NB4 (cell line): Measurements from ENCODE around the gene TNKS1BP1.

Source experiments
- CTCF ChIP-seq: IDR thresholded peaks from one replicate; pipeline ENCODE4 v1.5.1; 2012; ENCODE audit warnings: low read depth, low read length
- MYC ChIP-seq: IDR thresholded peaks from 2 replicates; pipeline ENCODE4 v1.6.1; 2011; ENCODE audit warnings: low read depth, low read length
- POLR2A ChIP-seq: IDR thresholded peaks from 2 replicates; pipeline ENCODE4 v1.6.1; 2011; ENCODE audit warnings: mild to moderate bottlenecking; ENCODE audit not compliant: insufficient read length; ENCODE audit errors: extremely low read depth

- no peak for TF ChIP-seq CTCF
- no peak for TF ChIP-seq POLR2A
- TF ChIP-seq MYC = no peak
These were observed 18.4 kb downstream of the TNKS1BP1 start for GRCh38 chr11:57306161-57306876.
